Neural cell (in vitro differentiated cells): ENCODE measurements around the gene EHMT1. TPM values are rescaled to one million over a fixed set of nuclear protein-coding genes. Genes with fewer than 3 reads are reported as not detected.

ENCODE experiments used
- H2AFZ ChIP-seq: fragments of 200-600, 300-800 bp; sonication (generic), shearing (Covaris generic); 2 replicates; pipeline ENCODE4 v1.6.0; 2014; ENCODE audit warnings: low read depth, mild to moderate bottlenecking, antibody characterized with exemption, low read length, moderate library complexity
- H3F3A ChIP-seq: fragments of 200-600 bp; shearing (Covaris generic); 2 replicates; pipeline ENCODE4 v1.6.1; 2016; ENCODE audit warnings: mild to moderate bottlenecking, moderate library complexity, mixed read lengths, antibody characterized with exemption, low read length; ENCODE audit not compliant: insufficient read depth, poor library complexity, severe bottlenecking
- H3K27ac ChIP-seq: fragments of 200-600, 300-800 bp; sonication (generic), shearing (Covaris generic); 2 replicates; pipeline ENCODE4 v1.5.1; 2014; ENCODE audit warnings: mild to moderate bottlenecking, low read length, moderate library complexity
- H3K27me3 ChIP-seq: fragments of 300-800, 200-600 bp; sonication (generic), shearing (Covaris generic); 2 replicates; pipeline ENCODE4 v1.6.0; 2014; ENCODE audit warnings: mild to moderate bottlenecking, low read depth, low read length, moderate library complexity; ENCODE audit not compliant: insufficient read depth
- H3K36me3 ChIP-seq: fragments of 300-800, 200-600 bp; sonication (generic), shearing (Covaris generic); 2 replicates; pipeline ENCODE4 v1.5.1; 2014; ENCODE audit warnings: mild to moderate bottlenecking, antibody characterized with exemption, low read length, moderate library complexity; ENCODE audit not compliant: insufficient read depth
- H3K4me2 ChIP-seq: fragments of 300-800, 200-600 bp; sonication (generic), shearing (Covaris generic); 2 replicates; pipeline ENCODE4 v1.6.0; 2014; ENCODE audit warnings: mild to moderate bottlenecking, low read length
- H3K4me3 ChIP-seq: fragments of 300-800, 200-600 bp; sonication (generic), shearing (Covaris generic); 2 replicates; pipeline ENCODE4 v1.5.1; 2014; ENCODE audit warnings: mild to moderate bottlenecking, low read length, moderate library complexity
- H3K79me2 ChIP-seq: fragments of 200-600 bp; shearing (Covaris generic); replicated peaks from 2 replicates; pipeline ENCODE4 v1.6.0; 2014; ENCODE audit warnings: mild to moderate bottlenecking, low read length, moderate library complexity; ENCODE audit not compliant: insufficient read depth
- H3K9ac ChIP-seq: fragments of 300-800, 200-600 bp; sonication (generic), shearing (Covaris generic); 2 replicates; pipeline ENCODE4 v1.6.1; 2016; ENCODE audit warnings: mild to moderate bottlenecking, low read length, mixed read lengths
- H3K9me2 ChIP-seq: fragments of 200-600 bp; shearing (Covaris generic); 2 replicates; pipeline ENCODE4 v1.6.1; 2016; ENCODE audit warnings: mild to moderate bottlenecking, low read length, mixed read lengths; ENCODE audit not compliant: insufficient read depth
- H3K9me3 ChIP-seq: fragments of 200-600, 300-800 bp; sonication (generic), shearing (Covaris generic); 2 replicates; pipeline ENCODE4 v1.6.1; 2016; ENCODE audit warnings: mild to moderate bottlenecking, mixed run types, low read length, moderate library complexity, mixed read lengths
- H4K20me1 ChIP-seq: fragments of 200-600 bp; shearing (Covaris generic); 2 replicates; pipeline ENCODE4 v1.6.1; 2016; ENCODE audit warnings: mild to moderate bottlenecking, mixed run types; ENCODE audit not compliant: insufficient read depth
- CTCF ChIP-seq: fragments of 450-650 bp; IDR thresholded peaks from 2 replicates; pipeline ENCODE4 v1.5.1; 2014; ENCODE audit warnings: antibody characterized with exemption, mild to moderate bottlenecking, moderate library complexity; ENCODE audit not compliant: poor library complexity, severe bottlenecking
- EP300 ChIP-seq: fragments of 450-650 bp; conservative IDR thresholded peaks from 2 replicates; pipeline ENCODE4 v1.6.1; 2014; ENCODE audit warnings: antibody characterized with exemption, mild to moderate bottlenecking, moderate library complexity; ENCODE audit not compliant: poor library complexity, severe bottlenecking
- EZH2 ChIP-seq: fragments of 200-600, 300-800 bp; shearing (Covaris generic), sonication (generic); IDR thresholded peaks from 2 replicates; pipeline ENCODE4 v1.6.1; 2014; ENCODE audit warnings: antibody characterized with exemption, low read length, borderline replicate concordance, mild to moderate bottlenecking; ENCODE audit not compliant: insufficient read depth, poor library complexity, severe bottlenecking
- MXI1 ChIP-seq: fragments of 450-650 bp; conservative IDR thresholded peaks from 2 replicates; pipeline ENCODE4 v1.6.1; 2014; ENCODE audit warnings: antibody characterized with exemption, mild to moderate bottlenecking; ENCODE audit not compliant: poor library complexity, severe bottlenecking
- POLR2AphosphoS5 ChIP-seq: IDR thresholded peaks from 2 replicates; pipeline ENCODE4 v1.6.1; 2012
- RAD21 ChIP-seq: fragments of 450-650 bp; conservative IDR thresholded peaks from 2 replicates; pipeline ENCODE4 v1.6.1; 2014; ENCODE audit warnings: antibody characterized with exemption, mild to moderate bottlenecking, moderate library complexity
- REST ChIP-seq: IDR thresholded peaks from 2 replicates; pipeline ENCODE4 v1.6.1; 2012; ENCODE audit warnings: borderline replicate concordance
- SMC3 ChIP-seq: fragments of 450-650 bp; conservative IDR thresholded peaks from 2 replicates; pipeline ENCODE4 v1.6.1; 2014; ENCODE audit warnings: antibody characterized with exemption, mild to moderate bottlenecking, moderate library complexity; ENCODE audit not compliant: poor library complexity
- TAF1 ChIP-seq: IDR thresholded peaks from 2 replicates; pipeline ENCODE4 v1.6.1; 2012; ENCODE audit warnings: low read depth
- polyA plus RNA-seq: library from polyadenylated mRNA; depleted of rRNA; stranded (reverse); fragments of >200 nt; gene quantifications from 2 replicates; pipeline ENCODE4 v1.2.3, GENCODE V29; 2014

Gene EHMT1
- polyA plus RNA-seq, 1 donor from 2014 or later, result 53.0 TPM

GRCh38 chr9:137797206-137798120, 178.7 kb downstream of the EHMT1 start:
- Histone ChIP-seq H3F3A (no peaks in the 10 kb centered on the region), H2AFZ (no peak overlapping the region), H3K27ac (no peak overlapping the region), H4K20me1 (no peaks in the 10 kb centered on the region), H3K4me3 (no peak overlapping the region), H3K4me2 (no peak overlapping the region), H3K9me2 (no peaks in the 10 kb centered on the region), H3K27me3 (no peaks in the 10 kb centered on the region), H3K79me2 (no peaks in the 10 kb centered on the region), H3K36me3 (no peaks in the 10 kb centered on the region), H3K9me3 (no peaks in the 10 kb centered on the region), H3K9ac (no peak overlapping the region)
- TF ChIP-seq SMC3, result no peak
- TF ChIP-seq REST, result no peak
- TF ChIP-seq EP300, result no peak
- TF ChIP-seq MXI1, result no peak
- no peak for TF ChIP-seq POLR2AphosphoS5
- no peak for TF ChIP-seq RAD21
- no peak for TF ChIP-seq EZH2
- no peak for TF ChIP-seq CTCF
- no peak for TF ChIP-seq TAF1

- H3K4me2 ChIP-seq, result no peak overlapping the region
- H3K4me3 ChIP-seq, result no peak overlapping the region
- no peak overlapping the region for H3K27ac ChIP-seq
- no peak overlapping the region for H2AFZ ChIP-seq
- TF ChIP-seq POLR2AphosphoS5 (no peak), EZH2 (no peak), CTCF (no peak), REST (no peak), SMC3 (no peak), RAD21 (no peak)
- no peaks in the 10 kb centered on the region for H3K27me3 ChIP-seq
- H3K36me3 ChIP-seq, result no peaks in the 10 kb centered on the region
- no peaks in the 10 kb centered on the region for H4K20me1 ChIP-seq
- H3K9me2 ChIP-seq, result no peaks in the 10 kb centered on the region
- H3K9me3 ChIP-seq, result no peaks in the 10 kb centered on the region
- no peaks in the 10 kb centered on the region for H3F3A ChIP-seq
- H3K9ac ChIP-seq, result no peak overlapping the region
- no peaks in the 10 kb centered on the region for H3K79me2 ChIP-seq
Measured at GRCh38 chr9:137798142-137798541, 179.3 kb downstream of the EHMT1 start.
